ENCODE data around the gene IL11RA. TPM values are rescaled to one million over a fixed set of nuclear protein-coding genes. Genes with fewer than 3 reads are reported as not detected.

Gene IL11RA
- total RNA-seq, 1 donor from 2014 or later, result 30.3 TPM

DNA sequence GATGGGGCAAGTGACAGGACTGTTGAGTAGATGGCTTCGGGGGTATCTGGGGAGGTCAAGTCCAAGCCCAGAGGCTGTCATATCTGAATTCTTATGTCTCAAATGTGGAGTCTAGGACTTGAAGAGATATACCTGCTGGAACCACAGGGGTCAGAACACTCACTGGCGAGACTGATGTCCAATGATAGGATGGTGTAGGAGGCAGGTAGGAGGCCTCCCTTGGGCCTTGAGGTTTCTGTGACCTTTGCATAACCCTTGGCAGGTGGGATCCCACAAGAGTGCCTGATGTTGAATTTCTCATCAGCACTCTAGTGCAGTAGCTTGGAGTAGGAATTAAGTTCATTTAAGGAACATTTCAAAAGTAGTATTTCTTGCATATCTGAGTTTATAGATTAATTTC is 55.1 kb downstream of the IL11RA start:
- intact Hi-C loops (cut with micrococcal nuclease), result no loop called here
- Mint-ChIP-seq H3K27me3 (ENCODE audit: insufficient read depth) (peaks cover 17% of the 10 kb centered on the region), H3K4me1 (ENCODE audit: low read depth) (peaks cover 2% of the 10 kb centered on the region), H3K27ac (no peak overlapping the region), H3K9me3 (no peaks in the 10 kb centered on the region), H3K36me3 (ENCODE audit: low read depth) (no peaks in the 10 kb centered on the region), H3K4me3 (no peak overlapping the region)
- no peak for DNase-seq (ENCODE audit: low spot score)

GRCh38 chr9:34709196-34709978 is 57.4 kb downstream of the IL11RA start:
- Mint-ChIP-seq H3K36me3 (ENCODE audit: low read depth) (no peaks in the 10 kb centered on the region), H3K4me1 (ENCODE audit: low read depth) (no peaks in the 10 kb centered on the region), H3K27ac (no peak overlapping the region), H3K9me3 (no peaks in the 10 kb centered on the region), H3K27me3 (ENCODE audit: insufficient read depth) (peaks cover 20% of the 10 kb centered on the region), H3K4me3 (no peak overlapping the region)
- no peak for DNase-seq (ENCODE audit: low spot score)
- intact Hi-C loops (cut with micrococcal nuclease), result no loop called here

DNA sequence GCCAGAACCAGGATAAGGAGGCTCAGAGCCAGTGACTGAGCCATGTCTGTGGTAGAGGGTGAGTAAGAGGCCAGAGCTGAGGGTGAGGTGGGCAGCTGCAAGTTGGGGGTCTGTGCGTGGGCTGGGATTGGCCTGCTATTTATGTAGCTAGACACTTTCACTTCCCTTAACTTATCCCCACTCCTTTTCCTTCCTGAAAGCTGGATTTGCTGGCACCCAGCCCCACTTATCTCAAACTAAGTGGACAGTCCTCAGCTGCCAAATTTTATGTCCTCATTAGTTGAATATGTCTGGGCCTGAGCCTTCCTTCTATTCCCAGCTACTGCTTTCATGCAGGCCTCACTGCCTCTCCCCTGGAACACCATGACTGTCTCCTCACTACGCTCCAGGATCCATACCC is 58.0 kb downstream of the IL11RA start, which contains the start of gene CCL21:
Gene CCL21 (minus strand): TSS at position 114 of the 400 bp plus-strand sequence. CDS start 70 bp downstream, at position 44.
- Mint-ChIP-seq H3K4me1 (ENCODE audit: low read depth) (no peaks in the 10 kb centered on the region), H3K27ac (no peak within 1 kb of the TSS), H3K9me3 (no peaks in the 10 kb centered on the region), H3K27me3 (ENCODE audit: insufficient read depth) (peaks cover 15% of the 10 kb centered on the region), H3K36me3 (ENCODE audit: low read depth) (no peaks in the 10 kb centered on the region), H3K4me3 (no peak within 1 kb of the TSS)
- intact Hi-C loops (cut with micrococcal nuclease), result no loop called here
- no peak for DNase-seq (ENCODE audit: low spot score)

Other genes with a start within 250 kb of the IL11RA start
- 14.7 and 16.5 TPM in 2 replicates for gene FAM219A, start 193.6 kb upstream of the IL11RA start, total RNA-seq
- gene DNAI1, start 193.4 kb upstream of the IL11RA start, total RNA-seq, result not detected in 2 replicates
- not detected in 2 replicates for gene ENHO, start 129.2 kb upstream of the IL11RA start, total RNA-seq
- gene CNTFR, start 62.5 kb upstream of the IL11RA start, total RNA-seq, result not detected in 2 replicates
- 37.5 and 40.2 TPM in 2 replicates for gene RPP25L, start 40.1 kb upstream of the IL11RA start, total RNA-seq
- gene DCTN3, start 31.7 kb upstream of the IL11RA start, total RNA-seq, result 59.3 and 62.2 TPM in 2 replicates
- 0.23 TPM in 1 of 2 replicates, not detected in the other for gene ARID3C, start 23.1 kb upstream of the IL11RA start, total RNA-seq
- 128 and 130 TPM in 2 replicates for gene SIGMAR1, start 14.4 kb upstream of the IL11RA start, total RNA-seq
- 72.0 and 73.7 TPM in 2 replicates for gene GALT, start 5.5 kb upstream of the IL11RA start, total RNA-seq
- 0.62 TPM in 1 of 2 replicates, not detected in the other for gene CCL27, start 10.5 kb downstream of the IL11RA start, total RNA-seq
- gene CCL19, start 39.1 kb downstream of the IL11RA start, total RNA-seq, result not detected in 2 replicates
- gene CCL21, start 58.0 kb downstream of the IL11RA start, total RNA-seq, result not detected in 2 replicates

Measured in activated T-helper 1 cell treated with anti-CD3 and anti-CD28 coated beads, Interleukin-12 subunit alpha, Interleukin-12 subunit beta, Interleukin-2, Interleukin-4 antibody, amounts not matched to agents 30 ng/mL and 10 ng/mL and 1 ng/mL, durations not matched to agents 14 hours and 24 hours and 36 hours (primary cell).